Mucosa of stomach (tissue), 1 donor: ENCODE data around the gene KDM3B.
"Not testable (repeated sequence)": the region's sequence is repeated elsewhere in the genome, so short reads cannot be mapped to it uniquely, and the experiment has no call there.

ENCODE experiments used
- H3K27me3 ChIP-seq: one replicate; pipeline ENCODE4 v1.7.0; 2013; ENCODE audit warnings: mild to moderate bottlenecking, low read length; ENCODE audit not compliant: control insufficient read depth, insufficient read depth
- H3K36me3 ChIP-seq: one replicate; pipeline ENCODE4 v1.7.0; 2013; ENCODE audit warnings: low read length; ENCODE audit not compliant: control insufficient read depth, insufficient read depth
- H3K4me1 ChIP-seq: one replicate; pipeline ENCODE4 v1.7.0; 2013; ENCODE audit warnings: mild to moderate bottlenecking, low read length; ENCODE audit not compliant: control insufficient read depth, insufficient read depth
- H3K4me3 ChIP-seq: one replicate; pipeline ENCODE4 v1.7.0; 2013; ENCODE audit warnings: low read length
- H3K9ac ChIP-seq: one replicate; pipeline ENCODE4 v1.7.0; 2013; ENCODE audit warnings: mild to moderate bottlenecking, low read length, moderate library complexity
- H3K9me3 ChIP-seq: one replicate; pipeline ENCODE4 v1.7.0; 2013; ENCODE audit warnings: mild to moderate bottlenecking, low read length, moderate library complexity; ENCODE audit not compliant: control insufficient read depth
- donor health status: Pancreatic carcinoma.

Gene KDM3B

GRCh38 chr5:138467711-138468132 lies 115.2 kb downstream of the KDM3B start:
- H3K9ac ChIP-seq, result no peak overlapping the region

DNA sequence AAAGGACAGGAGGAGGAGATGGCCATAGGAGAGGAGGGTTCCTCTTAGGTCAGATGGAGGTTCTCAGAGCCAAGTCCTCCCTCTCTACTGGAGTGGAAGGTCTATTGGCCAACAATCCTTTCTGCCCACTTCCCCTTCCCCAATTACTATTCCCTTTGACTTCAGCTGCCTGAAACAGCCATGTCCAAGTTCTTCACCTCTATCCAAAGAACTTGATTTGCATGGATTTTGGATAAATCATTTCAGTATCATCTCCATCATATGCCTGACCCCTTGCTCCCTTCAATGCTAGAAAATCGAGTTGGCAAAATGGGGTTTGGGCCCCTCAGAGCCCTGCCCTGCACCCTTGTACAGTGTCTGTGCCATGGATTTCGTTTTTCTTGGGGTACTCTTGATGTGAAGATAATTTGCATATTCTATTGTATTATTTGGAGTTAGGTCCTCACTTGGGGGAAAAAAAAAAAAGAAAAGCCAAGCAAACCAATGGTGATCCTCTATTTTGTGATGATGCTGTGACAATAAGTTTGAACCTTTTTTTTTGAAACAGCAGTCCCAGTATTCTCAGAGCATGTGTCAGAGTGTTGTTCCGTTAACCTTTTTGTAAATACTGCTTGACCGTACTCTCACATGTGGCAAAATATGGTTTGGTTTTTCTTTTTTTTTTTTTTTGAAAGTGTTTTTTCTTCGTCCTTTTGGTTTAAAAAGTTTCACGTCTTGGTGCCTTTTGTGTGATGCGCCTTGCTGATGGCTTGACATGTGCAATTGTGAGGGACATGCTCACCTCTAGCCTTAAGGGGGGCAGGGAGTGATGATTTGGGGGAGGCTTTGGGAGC lies 115.9 kb downstream of the KDM3B start:
- Histone ChIP-seq H3K9ac (no peak overlapping the region), H3K36me3 (no peaks in the 10 kb centered on the region), H3K27me3 (no peaks in the 10 kb centered on the region), H3K4me1 (peaks cover 25% of the 10 kb centered on the region), H3K4me3 (no peak overlapping the region), H3K9me3 (no peaks in the 10 kb centered on the region)

More at GRCh38 chr5:138467711-138468132, 115.2 kb downstream of the KDM3B start:
- no peaks in the 10 kb centered on the region for H3K36me3 ChIP-seq
- H3K27me3 ChIP-seq, result no peaks in the 10 kb centered on the region
- no peak overlapping the region for H3K4me3 ChIP-seq
- H3K4me1 ChIP-seq, result peaks cover 29% of the 10 kb centered on the region
- H3K9me3 ChIP-seq, result no peaks in the 10 kb centered on the region

- H3K9me3 ChIP-seq, result no peaks in the 10 kb centered on the region
- peaks cover 22% of the 10 kb centered on the region for H3K4me1 ChIP-seq
- no peak overlapping the region for H3K9ac ChIP-seq
- H3K4me3 ChIP-seq, result no peak overlapping the region
- no peaks in the 10 kb centered on the region for H3K36me3 ChIP-seq
- H3K27me3 ChIP-seq, result no peaks in the 10 kb centered on the region
Observed at GRCh38 chr5:138468966-138469539, 116.6 kb downstream of the KDM3B start.

DNA sequence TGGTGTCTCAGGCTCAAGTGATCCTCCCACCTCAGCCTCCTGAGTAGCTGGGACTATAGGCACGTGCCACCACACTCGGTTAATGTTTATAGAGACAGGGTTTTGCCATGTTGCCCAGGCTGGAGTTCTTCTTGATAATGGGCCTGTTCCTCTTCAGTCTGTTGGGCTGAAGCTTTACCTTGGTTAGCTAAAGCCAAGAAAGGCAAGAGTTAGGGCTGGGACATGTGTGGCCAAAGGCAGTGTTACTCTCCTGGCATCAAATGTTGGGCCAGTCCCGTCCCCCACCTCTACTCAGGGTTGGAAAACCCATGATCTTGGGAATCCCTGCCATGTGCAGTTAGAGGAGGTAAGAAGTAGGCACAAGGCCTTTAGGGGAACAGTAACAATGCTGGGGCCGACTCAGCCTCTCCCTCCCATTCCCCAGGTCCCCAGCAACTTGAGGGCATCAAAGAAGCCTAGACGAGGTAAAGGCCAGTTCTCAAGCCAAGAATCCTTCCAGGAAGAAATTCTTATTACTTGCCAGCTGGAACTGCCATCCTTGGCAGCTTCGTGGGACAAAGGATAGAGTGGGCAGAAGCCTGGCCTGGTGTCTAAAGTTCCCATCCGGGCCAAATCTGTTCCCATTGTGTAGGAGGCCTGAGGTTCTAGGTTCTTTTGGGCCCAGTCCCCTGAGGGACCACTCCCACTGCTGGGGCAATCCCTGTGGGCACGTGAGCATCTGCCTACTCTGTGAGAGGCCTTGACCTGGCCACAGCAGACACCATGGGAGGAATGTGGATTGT lies 117.2 kb downstream of the KDM3B start:
- Histone ChIP-seq H3K4me3 (no peak overlapping the region), H3K27me3 (no peaks in the 10 kb centered on the region), H3K9ac (no peak overlapping the region), H3K4me1 (peaks cover 22% of the 10 kb centered on the region), H3K9me3 (no peaks in the 10 kb centered on the region), H3K36me3 (no peaks in the 10 kb centered on the region)

DNA sequence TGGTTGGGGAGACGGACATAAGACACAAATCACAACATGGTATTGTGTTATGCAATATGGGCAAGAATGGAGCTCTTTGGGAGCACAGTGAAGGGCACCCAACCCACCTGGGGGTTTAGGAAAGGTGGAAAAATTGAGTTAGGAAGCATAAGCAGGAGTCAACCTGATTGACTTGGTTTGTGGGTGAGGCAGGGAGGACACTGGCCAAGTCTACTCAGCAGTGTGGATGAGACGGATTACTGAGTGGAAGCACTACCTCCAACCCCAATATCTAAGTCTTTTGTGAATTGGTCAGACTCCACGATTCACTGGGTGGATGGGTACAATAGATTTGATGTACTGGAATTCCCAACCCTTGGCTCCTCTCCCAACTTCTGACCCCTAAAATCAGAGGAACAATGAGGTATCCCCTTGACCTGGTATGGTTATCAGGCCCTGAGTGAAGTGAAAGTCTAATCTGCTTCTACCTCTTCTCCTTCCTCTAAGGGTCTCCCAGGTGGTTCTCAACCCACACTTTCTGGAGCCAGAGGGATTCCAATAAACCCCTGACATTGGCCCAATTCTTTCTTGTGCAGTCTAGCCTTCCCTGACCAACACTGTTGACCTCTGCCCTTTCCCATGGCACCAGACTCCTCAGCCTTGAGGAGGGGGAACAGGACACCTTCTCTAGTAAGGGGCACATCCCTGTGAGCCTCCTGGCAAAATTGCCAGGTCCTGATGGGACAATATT lies 118.0 kb downstream of the KDM3B start:
- no peak overlapping the region for H3K4me3 ChIP-seq
- peaks cover 22% of the 10 kb centered on the region for H3K4me1 ChIP-seq
- H3K9me3 ChIP-seq, result no peaks in the 10 kb centered on the region
- H3K36me3 ChIP-seq, result no peaks in the 10 kb centered on the region
- H3K9ac ChIP-seq, result no peak overlapping the region
- H3K27me3 ChIP-seq, result no peaks in the 10 kb centered on the region

GRCh38 chr5:138471052-138471361 lies 118.5 kb downstream of the KDM3B start:
- H3K4me1 ChIP-seq, result peaks cover 20% of the 10 kb centered on the region
- no peaks in the 10 kb centered on the region for H3K9me3 ChIP-seq
- no peak overlapping the region for H3K4me3 ChIP-seq
- no peaks in the 10 kb centered on the region for H3K27me3 ChIP-seq
- H3K9ac ChIP-seq, result no peak overlapping the region
- H3K36me3 ChIP-seq, result no peaks in the 10 kb centered on the region

DNA sequence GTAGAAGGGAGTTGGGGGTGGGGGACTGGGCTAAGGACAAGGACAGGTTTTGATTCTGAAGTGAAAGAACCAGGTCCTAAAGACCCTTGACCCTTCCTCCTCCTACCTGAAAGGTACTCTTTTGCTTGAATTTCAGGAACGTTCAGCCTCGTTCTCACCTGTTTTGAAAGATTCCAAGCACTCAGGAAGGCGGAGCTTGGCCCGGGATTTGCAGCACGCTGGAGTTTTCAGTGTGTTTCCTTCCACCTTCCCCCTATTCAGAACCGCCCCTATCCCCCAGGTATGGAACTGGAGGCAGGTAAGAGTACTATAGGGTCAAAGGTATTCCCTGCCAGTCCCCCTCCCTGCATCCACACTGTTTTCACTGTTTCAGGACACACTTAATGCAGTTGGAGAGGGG lies 119.9 kb downstream of the KDM3B start:
- Histone ChIP-seq H3K36me3 (no peaks in the 10 kb centered on the region), H3K27me3 (no peaks in the 10 kb centered on the region), H3K4me3 (no peak overlapping the region), H3K9ac (no peak overlapping the region), H3K4me1 (peaks cover 8% of the 10 kb centered on the region), H3K9me3 (no peaks in the 10 kb centered on the region)

- H3K9me3 ChIP-seq, H3K4me3 ChIP-seq, H3K27me3 ChIP-seq, H3K9ac ChIP-seq, H3K4me1 ChIP-seq, H3K36me3 ChIP-seq: not testable (repeated sequence)
Observed at GRCh38 chr5:138473151-138473550, 120.7 kb downstream of the KDM3B start.

DNA sequence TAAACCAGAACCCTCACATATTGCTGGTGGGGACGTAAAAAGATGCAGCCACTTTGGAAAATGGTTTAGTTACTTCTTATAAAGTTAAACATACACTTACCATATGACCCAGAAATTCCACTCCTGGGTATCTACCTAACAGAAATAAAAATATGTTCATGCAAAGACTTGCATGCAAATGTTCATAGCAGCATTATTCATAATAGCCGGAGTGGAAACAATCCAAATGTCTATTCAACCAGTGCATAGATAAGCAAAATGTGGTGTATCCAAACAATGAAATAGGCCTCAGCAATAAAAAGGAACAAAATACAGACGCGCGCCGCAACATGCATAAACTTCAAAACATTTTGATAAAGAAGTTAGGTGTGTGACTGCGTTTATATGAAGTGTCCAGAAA lies 124.4 kb downstream of the KDM3B start:
- H3K9me3 ChIP-seq, result no peaks in the 10 kb centered on the region
- H3K4me1 ChIP-seq, result no peaks in the 10 kb centered on the region
- H3K27me3 ChIP-seq, result no peaks in the 10 kb centered on the region
- H3K9ac ChIP-seq, result no peak overlapping the region
- H3K36me3 ChIP-seq, result no peaks in the 10 kb centered on the region
- no peak overlapping the region for H3K4me3 ChIP-seq

GRCh38 chr5:138482638-138483037 lies 130.2 kb downstream of the KDM3B start:
- Histone ChIP-seq H3K9me3 (no peaks in the 10 kb centered on the region), H3K4me1 (peaks cover 9% of the 10 kb centered on the region), H3K27me3 (no peaks in the 10 kb centered on the region), H3K9ac (no peak overlapping the region), H3K36me3 (no peaks in the 10 kb centered on the region), H3K4me3 (no peak overlapping the region)
